GM12878 (cell line): ENCODE data around the gene ARHGEF16. TPM values are rescaled to one million over a fixed set of nuclear protein-coding genes. Genes with fewer than 3 reads are reported as not detected.
A peak's percentile ranks its signal among the peaks of the same experiment; 100 is the strongest.

Source experiments
- ATAC-seq: fragments of 200-7000 bp; cut with Tn5 transposase; 3 replicates; pipeline ENCODE4 v1.9.1; 2020; ENCODE audit warnings: mild to moderate bottlenecking, moderate library complexity
- BruUV-seq: library from RNA; stranded (reverse); fragments of 400-500 nt; replicated peaks from 2 replicates; lab custom pipeline; 2021; lab: Mats Ljungman, UMichigan
- CTCF ChIA-PET: fragments of 300-600 bp; sonication (Branson Sonifier 250); formaldehyde crosslinking; extraction: SDS; loops from one replicate; lab custom pipeline; 2021; ENCODE audit warnings: inconsistent platforms; lab: Yijun Ruan, JAX
- POLR2A ChIA-PET: fragments of 350-600 bp; formaldehyde crosslinking; extraction: SDS; loops from one replicate; lab custom pipeline; 2021; ENCODE audit warnings: inconsistent platforms; lab: Charles Lee
- RAD21 ChIA-PET: fragments of 300-600 bp; sonication (Branson Sonifier 250); formaldehyde crosslinking; loops from one replicate; lab custom pipeline; 2023; ENCODE audit warnings: antibody characterized with exemption; ENCODE audit not compliant: unreplicated experiment; lab: Charles Lee
- SMC1A ChIA-PET: fragments of 300-600 bp; sonication (Branson Sonifier 250); formaldehyde crosslinking; loops from one replicate; lab custom pipeline; 2023; ENCODE audit not compliant: unreplicated experiment, uncharacterized antibody; lab: Charles Lee
- DNase-seq: peaks from one replicate; pipeline ENCODE4 v3.0.0-alpha.2; 2011; ENCODE audit warnings: low read depth, low spot score
- FAIRE-seq: peaks from 3 replicates; lab custom pipeline; 2011; peaks lifted over from hg19 to GRCh38; lab: Jason Lieb, UNC
- H2AFZ ChIP-seq: 2 replicates; pipeline ENCODE4 v1.6.0; 2011; ENCODE audit warnings: low read depth, low read length, control low read depth; ENCODE audit not compliant: control insufficient read depth
- H3K27ac ChIP-seq: 2 replicates; pipeline ENCODE4 v1.5.1; 2011; ENCODE audit warnings: control low read depth; ENCODE audit not compliant: control insufficient read depth, insufficient read depth
- H3K27me3 ChIP-seq, 2 experiments: replicated peaks in 1 of 2; 2 replicates each; pipeline versions ENCODE4 v1.6.0 to v1.6.1; 2011; ENCODE audit warnings: low read length in 1 of 2; ENCODE audit not compliant: control insufficient read depth in 2 of 2, insufficient read depth in 2 of 2
- H3K36me3 ChIP-seq, 2 experiments: 2 replicates each; pipeline ENCODE4 v1.5.1; 2011; ENCODE audit warnings: low read length in 1 of 2; ENCODE audit not compliant: control insufficient read depth in 2 of 2, insufficient read depth in 2 of 2
- H3K4me1 ChIP-seq: 2 replicates; pipeline ENCODE4 v1.6.1; 2011; ENCODE audit warnings: mild to moderate bottlenecking, low read length, moderate library complexity, mixed read lengths; ENCODE audit not compliant: control insufficient read depth, insufficient read depth
- H3K4me2 ChIP-seq: 2 replicates; pipeline ENCODE4 v1.6.0; 2011; ENCODE audit warnings: control low read depth; ENCODE audit not compliant: control insufficient read depth, insufficient read depth
- H3K4me3 ChIP-seq: fragments of 200-600 bp; sonication (generic); 2 replicates; pipeline ENCODE4 v1.5.1; 2016
- H3K79me2 ChIP-seq: 2 replicates; pipeline ENCODE4 v1.6.0; 2011; ENCODE audit warnings: low read length; ENCODE audit not compliant: control insufficient read depth, insufficient read depth
- H3K9ac ChIP-seq: 2 replicates; pipeline ENCODE4 v1.8.0; 2011; ENCODE audit warnings: low read length, control low read depth, mixed read lengths; ENCODE audit not compliant: control insufficient read depth, insufficient read depth
- H3K9me3 ChIP-seq: replicated peaks from 3 replicates; pipeline ENCODE4 v1.5.1; 2011; ENCODE audit warnings: mild to moderate bottlenecking, low read length; ENCODE audit not compliant: control insufficient read depth, insufficient read depth
- H4K20me1 ChIP-seq: 2 replicates; pipeline ENCODE4 v1.6.0; 2011; ENCODE audit not compliant: control insufficient read depth, insufficient read depth
- GATAD2B ChIP-seq: fragments of 450-650 bp; conservative IDR thresholded peaks from 2 replicates; pipeline ENCODE4 v1.6.1; 2017; ENCODE audit warnings: low read depth, mild to moderate bottlenecking, moderate library complexity
- POU2F2 ChIP-seq: IDR thresholded peaks from 3 replicates; pipeline ENCODE4 v1.6.1; 2011; ENCODE audit warnings: low read depth, mild to moderate bottlenecking, low read length, borderline replicate concordance
- WGBS: methylation state at CpG from one replicate; pipeline ENCODE4 v1.1.6; 2016; ENCODE audit warnings: low lambda C conversion rate; ENCODE audit not compliant: insufficient replicate concordance, insufficient coverage; ENCODE audit errors: missing lambda C conversion rate; 5-methylcytosine and 5-hydroxymethylcytosine counted together
- in situ Hi-C: fragments of 300-500 bp; cut with MboI; formaldehyde crosslinking; loops from 9 replicates; pipeline ENCODE4 v1.14.3; 2018; ENCODE audit warnings: mixed read lengths
- intact Hi-C: fragments of 100-400 bp; cut with micrococcal nuclease; formaldehyde crosslinking; loops from one replicate; pipeline ENCODE4 v1.14.2; 2022; ENCODE audit not compliant: unreplicated experiment
- polyA plus RNA-seq, 11 experiments: library from polyadenylated mRNA; depleted of rRNA in 4 of 11; unstranded in 6 of 11; stranded (reverse) in 5 of 11; fragments of >200 nt; fragmentation: Nextera tagmentation in 4 of 11; fragmentation: Illumina TruSeq in 1 of 11; extraction: Ambion mirVana in 4 of 11; extraction: Trizol in 1 of 11; gene quantifications; 1 replicate in 1 of 11; 2 replicates in 10 of 11; pipeline versions ENCODE4 v1.2.1 to v1.2.3, GENCODE V29; 2011 to 2016; ENCODE audit warnings: inconsistent platforms in 2 of 11, missing spikeins in 2 of 11, low read depth in 1 of 11
- total RNA-seq, 4 experiments: library from RNA; depleted of rRNA in 3 of 4; stranded (reverse); fragments of >200 nt in 3 of 4; fragmentation: Illumina TruSeq in 1 of 4; extraction: Trizol in 1 of 4; gene quantifications; 2 replicates each; pipeline versions ENCODE4 v1.2.1 to v1.2.3, GENCODE V29; 2013 to 2021
- TF ChIP-seq, protein P1 (sequence below): IDR thresholded peaks from 2 replicates; pipeline ENCODE4 v1.6.1; 2011; ENCODE audit warnings: borderline replicate concordance, low read depth, mild to moderate bottlenecking, moderate library complexity, low read length; ENCODE audit not compliant: insufficient read depth, poor library complexity, severe bottlenecking

The ARHGEF16 gene
- total and polyA plus RNA-seq, 10 of the 15 experiments (the other 5 are each of a cell fraction or from before 2014, with no cell fraction given), result not detected

DNA sequence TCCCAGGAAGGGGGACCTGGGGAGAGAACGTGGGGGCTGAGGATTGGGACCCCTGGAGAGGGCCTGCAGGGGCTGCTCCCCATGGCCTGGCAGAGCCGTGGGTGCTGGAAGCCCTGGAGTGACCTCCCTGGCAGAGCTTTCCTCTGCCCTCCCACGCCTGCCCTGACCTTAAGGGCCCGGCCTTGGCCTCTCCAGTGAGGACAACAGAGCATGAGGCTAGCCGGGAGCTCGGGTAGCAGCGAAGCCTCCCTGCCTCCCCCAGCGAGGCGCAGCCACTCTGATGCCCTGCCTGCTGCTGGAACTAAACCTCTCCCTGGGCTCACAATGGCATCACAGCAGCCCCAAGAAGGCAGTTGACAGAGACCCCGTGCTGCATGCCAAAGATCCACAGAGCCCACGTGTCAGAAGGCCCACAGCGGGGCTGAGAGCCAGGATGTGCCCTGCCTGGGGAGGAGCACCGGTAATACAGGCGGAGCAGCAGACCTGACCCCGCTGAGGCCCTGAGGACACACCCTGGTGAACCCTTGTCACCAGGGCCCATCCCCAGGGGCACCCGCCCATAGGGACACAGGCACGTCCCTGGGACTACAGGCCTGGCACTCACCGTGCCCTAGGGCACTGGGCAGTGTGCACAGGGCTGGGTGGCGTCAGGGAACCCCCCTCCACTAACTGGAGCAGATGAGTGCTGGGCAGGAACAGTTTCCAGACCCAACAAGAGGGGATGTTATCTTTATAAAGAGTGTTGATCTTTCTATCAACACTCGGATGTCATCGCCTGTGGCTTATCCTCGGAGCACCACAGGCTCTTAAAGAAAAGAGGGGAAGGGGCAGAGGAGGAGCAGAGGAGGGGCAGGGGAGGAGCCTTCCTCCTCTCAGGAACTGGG lies 48.4 kb downstream of the ARHGEF16 start:
- ChIA-PET CTCF (no interaction called here), RAD21 (no interaction called here), SMC1A (no interaction called here), POLR2A (no interaction called here)
- no peak overlapping the region for H2AFZ ChIP-seq
- 32% methylated on average over 22 of the region's 22 CpGs for WGBS
- H3K27ac ChIP-seq, result no peak overlapping the region
- no peak overlapping the region for H3K9ac ChIP-seq
- no peak overlapping the region for H3K4me3 ChIP-seq
- no peaks in the 10 kb centered on the region for H4K20me1 ChIP-seq
- FAIRE-seq (no peak), DNase-seq (no peak), ATAC-seq (no peak)
- no peak overlapping the region for H3K4me2 ChIP-seq
- in situ Hi-C loops, result no loop called here
- TF ChIP-seq POU2F2, result no peak
- no peaks in the 10 kb centered on the region for H3K27me3 ChIP-seq
- no peaks in the 10 kb centered on the region for H3K36me3 ChIP-seq
- no TSS peak for BruUV-seq
- H3K79me2 ChIP-seq, result no peaks in the 10 kb centered on the region
- H3K4me1 ChIP-seq, result no peaks in the 10 kb centered on the region
- intact Hi-C loops, result no loop called here
- no peaks in the 10 kb centered on the region for H3K9me3 ChIP-seq

- no peaks in the 10 kb centered on the region for H3K27me3 ChIP-seq
- ChIA-PET SMC1A (no interaction called here), POLR2A (no interaction called here), CTCF (no interaction called here), RAD21 (no interaction called here)
- no TSS peak for BruUV-seq
- no peak overlapping the region for H2AFZ ChIP-seq
- no peak for DNase-seq
- H3K9me3 ChIP-seq, result no peaks in the 10 kb centered on the region
- in situ Hi-C loops (no loop called here), intact Hi-C loops (no loop called here)
- no peak overlapping the region for H3K4me2 ChIP-seq
- ATAC-seq, result no peak
- no peak for FAIRE-seq
- H3K4me3 ChIP-seq, result no peak overlapping the region
- WGBS, result 43% methylated on average over 8 of the region's 8 CpGs
- no peak for TF ChIP-seq GATAD2B
- TF ChIP-seq, protein P1, sequence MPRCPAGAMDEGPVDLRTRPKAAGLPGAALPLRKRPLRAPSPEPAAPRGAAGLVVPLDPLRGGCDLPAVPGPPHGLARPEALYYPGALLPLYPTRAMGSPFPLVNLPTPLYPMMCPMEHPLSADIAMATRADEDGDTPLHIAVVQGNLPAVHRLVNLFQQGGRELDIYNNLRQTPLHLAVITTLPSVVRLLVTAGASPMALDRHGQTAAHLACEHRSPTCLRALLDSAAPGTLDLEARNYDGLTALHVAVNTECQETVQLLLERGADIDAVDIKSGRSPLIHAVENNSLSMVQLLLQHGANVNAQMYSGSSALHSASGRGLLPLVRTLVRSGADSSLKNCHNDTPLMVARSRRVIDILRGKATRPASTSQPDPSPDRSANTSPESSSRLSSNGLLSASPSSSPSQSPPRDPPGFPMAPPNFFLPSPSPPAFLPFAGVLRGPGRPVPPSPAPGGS, result peak; percentile 61
- H3K4me1 ChIP-seq, result no peaks in the 10 kb centered on the region
- H3K27ac ChIP-seq, result no peak overlapping the region
- no peaks in the 10 kb centered on the region for H3K36me3 ChIP-seq
- H3K79me2 ChIP-seq, result no peaks in the 10 kb centered on the region
- H4K20me1 ChIP-seq, result no peaks in the 10 kb centered on the region
- no peak overlapping the region for H3K9ac ChIP-seq
These were observed 49.0 kb downstream of the ARHGEF16 start for GRCh38 chr1:3503525-3503886.
